Stimulated activated CD8-positive, alpha-beta memory T cell treated with anti-CD3 and anti-CD28 coated beads, Interleukin-7, amount 100 ng/mL, for 4 hours (primary cell): ENCODE measurements around the gene SLC28A3.
"Not testable (repeated sequence)": the region's sequence is repeated elsewhere in the genome, so short reads cannot be mapped to it uniquely, and the experiment has no call there.

ENCODE experiments used
- DNase-seq, 2 donors: peaks; one replicate each; pipeline ENCODE4 v3.0.0-alpha.2; 2020; ENCODE audit warnings: low read depth in 2 of 2

The SLC28A3 gene

GRCh38 chr9:84340535-84340934 lies at the start of gene SLC28A3:
SLC28A3 (minus strand) TSS chr9:84340758; CDS start chr9:84340633, 125 bp downstream.
- DNase-seq = no peak

- DNase-seq = not testable (repeated sequence)
Measured at GRCh38 chr9:84390254-84390653, 49.7 kb upstream of the SLC28A3 start.

GRCh38 chr9:84387821-84388220 lies 47.3 kb upstream of the SLC28A3 start:
- DNase-seq = no peak

- no peak for DNase-seq
Measured at GRCh38 chr9:84386753-84387152, 46.2 kb upstream of the SLC28A3 start.

GRCh38 chr9:84385386-84386040 lies 45.0 kb upstream of the SLC28A3 start:
- DNase-seq = no peak

- no peak for DNase-seq
Measured at GRCh38 chr9:84384617-84385016, 44.1 kb upstream of the SLC28A3 start.

- no peak for DNase-seq
Measured at GRCh38 chr9:84383178-84383577, 42.6 kb upstream of the SLC28A3 start.

- DNase-seq = no peak
Measured at GRCh38 chr9:84382720-84383119, 42.2 kb upstream of the SLC28A3 start.

GRCh38 chr9:84381508-84381907 lies 41.0 kb upstream of the SLC28A3 start:
- DNase-seq = no peak

GRCh38 chr9:84379740-84380139 lies 39.2 kb upstream of the SLC28A3 start:
- no peak for DNase-seq

GRCh38 chr9:84375954-84376353 lies 35.4 kb upstream of the SLC28A3 start:
- no peak for DNase-seq

GRCh38 chr9:84374516-84374915 lies 34.0 kb upstream of the SLC28A3 start:
- no peak for DNase-seq

GRCh38 chr9:84374013-84374412 lies 33.5 kb upstream of the SLC28A3 start:
- DNase-seq = no peak

- DNase-seq = no peak
Measured at GRCh38 chr9:84371737-84372136, 31.2 kb upstream of the SLC28A3 start.

- no peak for DNase-seq
Measured at GRCh38 chr9:84368601-84369000, 28.0 kb upstream of the SLC28A3 start.

- not testable (repeated sequence) for DNase-seq
Measured at GRCh38 chr9:84367726-84368125, 27.2 kb upstream of the SLC28A3 start.

GRCh38 chr9:84366683-84367082 lies 26.1 kb upstream of the SLC28A3 start:
- DNase-seq = no peak

GRCh38 chr9:84364894-84365490 lies 24.4 kb upstream of the SLC28A3 start:
- DNase-seq = not testable (repeated sequence)

GRCh38 chr9:84361645-84362044 lies 21.1 kb upstream of the SLC28A3 start:
- no peak for DNase-seq

- no peak for DNase-seq
Measured at GRCh38 chr9:84357275-84357674, 16.7 kb upstream of the SLC28A3 start.

GRCh38 chr9:84354035-84354434 lies 13.5 kb upstream of the SLC28A3 start:
- no peak for DNase-seq

GRCh38 chr9:84349671-84350070 lies 9.1 kb upstream of the SLC28A3 start:
- no peak for DNase-seq

- no peak for DNase-seq
Measured at GRCh38 chr9:84343111-84343521, 2.6 kb upstream of the SLC28A3 start.

GRCh38 chr9:84339962-84340361 lies 596 bp downstream of the SLC28A3 start:
- DNase-seq = no peak
